GM18873 (cell line): ENCODE data around the gene CD164.
"Not testable (repeated sequence)": the region's sequence is repeated elsewhere in the genome, so short reads cannot be mapped to it uniquely, and the experiment has no call there.

Experiments used
- ATAC-seq: cut with Tn5 transposase; IDR thresholded peaks from one replicate; pipeline ENCODE4 v1.9.1; 2021; ENCODE audit warnings: mild to moderate bottlenecking, moderate library complexity, moderate number of reproducible peaks; ENCODE audit not compliant: unreplicated experiment, low FRiP score

CD164 gene

DNA sequence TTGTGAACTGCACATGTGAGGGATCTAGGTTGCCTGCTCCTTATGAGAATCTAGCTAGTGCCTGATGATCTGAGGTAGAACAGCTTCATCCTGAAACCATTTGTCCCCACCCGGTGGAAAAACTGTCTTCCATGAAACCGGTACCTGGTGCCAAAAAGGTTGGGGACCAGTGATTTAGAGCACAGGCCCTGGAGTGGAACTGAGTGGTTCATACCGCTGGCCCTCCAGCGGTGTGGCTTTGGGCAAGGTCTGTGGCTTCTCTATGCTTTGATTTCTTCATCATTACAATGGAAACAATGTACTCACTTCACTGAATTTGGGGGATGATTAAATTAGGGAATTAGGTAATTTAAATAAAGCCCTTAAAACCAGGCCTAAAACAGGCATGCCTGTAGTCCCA lies 36.3 kb downstream of the CD164 start:
- no peak for ATAC-seq

DNA sequence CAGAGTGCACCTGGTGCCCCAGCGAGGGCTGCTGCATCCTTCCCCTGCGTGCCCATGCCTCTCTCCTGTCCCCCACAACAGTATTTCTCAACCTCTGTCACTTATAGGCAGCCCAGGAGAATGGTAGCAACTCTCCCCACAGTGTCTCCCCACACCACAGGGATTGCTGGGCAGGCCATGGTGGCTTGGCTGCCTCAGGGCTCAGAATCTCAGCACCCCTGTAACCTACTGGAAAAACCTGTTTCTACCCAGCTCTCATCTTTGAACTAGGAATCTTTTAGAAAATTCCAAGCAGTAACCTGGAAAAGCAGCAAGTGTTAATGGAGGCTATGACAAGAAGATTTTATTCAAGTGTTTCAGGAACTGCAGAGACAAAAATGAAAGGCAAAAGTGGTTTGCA lies 38.0 kb downstream of the CD164 start:
- ATAC-seq, result no peak

DNA sequence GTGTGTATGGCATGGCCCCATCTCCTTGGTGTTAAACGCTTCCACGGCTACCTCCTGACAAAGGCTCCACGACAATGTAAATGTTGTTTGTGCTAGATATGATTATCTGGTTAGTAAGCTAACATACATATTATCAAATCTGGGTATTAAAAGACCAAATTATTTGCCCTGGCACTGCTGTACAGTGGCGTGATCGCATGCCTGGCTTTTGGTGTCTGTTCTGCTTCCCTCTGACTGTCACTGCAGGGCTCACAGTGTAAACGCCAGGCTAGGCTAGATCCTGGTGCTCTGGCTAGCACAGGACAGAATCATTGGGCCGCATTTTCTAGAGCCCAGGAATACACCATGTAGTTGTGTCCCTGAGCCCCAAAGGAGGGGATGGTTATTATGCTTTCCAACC lies 38.7 kb downstream of the CD164 start:
- no peak for ATAC-seq

DNA sequence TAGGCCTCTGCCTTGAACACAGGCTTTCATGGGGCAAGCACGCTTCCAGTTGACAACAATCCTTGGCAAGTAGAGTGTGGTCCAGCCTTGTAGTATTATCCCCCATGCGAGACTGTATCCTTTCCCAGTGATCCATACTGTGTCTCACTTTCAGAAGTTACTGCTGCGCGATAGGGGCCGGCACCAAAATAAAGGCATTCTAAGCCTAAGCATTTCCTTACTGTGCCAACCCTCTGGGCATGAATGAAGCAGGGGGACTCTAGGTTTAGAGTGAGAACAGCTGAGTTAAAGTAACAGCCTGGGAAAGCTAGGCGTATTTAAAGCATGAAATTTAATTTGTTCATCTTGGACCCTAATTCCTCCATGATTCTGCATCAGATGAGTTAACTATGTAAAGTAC lies 39.4 kb downstream of the CD164 start:
- ATAC-seq, result no peak

DNA sequence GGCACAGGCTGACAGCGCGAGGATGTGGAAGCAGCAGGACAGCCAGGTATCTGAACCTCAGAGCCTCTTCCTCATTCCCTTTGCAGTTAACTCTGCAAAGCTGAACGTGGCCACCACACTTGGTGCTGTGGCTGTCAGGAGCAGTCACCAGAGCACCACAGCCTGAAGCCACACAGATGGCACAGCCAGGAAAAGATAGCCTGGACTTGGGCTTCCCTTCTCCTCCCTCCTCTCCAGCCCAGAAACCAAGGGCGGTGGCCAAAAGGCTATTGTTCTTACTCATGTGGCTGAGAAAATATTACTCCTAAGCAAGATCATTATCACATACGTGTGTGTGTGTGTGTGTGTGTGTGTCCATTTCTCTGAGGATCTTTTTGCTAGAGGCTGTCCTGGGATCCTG lies 39.8 kb downstream of the CD164 start:
- no peak for ATAC-seq

DNA sequence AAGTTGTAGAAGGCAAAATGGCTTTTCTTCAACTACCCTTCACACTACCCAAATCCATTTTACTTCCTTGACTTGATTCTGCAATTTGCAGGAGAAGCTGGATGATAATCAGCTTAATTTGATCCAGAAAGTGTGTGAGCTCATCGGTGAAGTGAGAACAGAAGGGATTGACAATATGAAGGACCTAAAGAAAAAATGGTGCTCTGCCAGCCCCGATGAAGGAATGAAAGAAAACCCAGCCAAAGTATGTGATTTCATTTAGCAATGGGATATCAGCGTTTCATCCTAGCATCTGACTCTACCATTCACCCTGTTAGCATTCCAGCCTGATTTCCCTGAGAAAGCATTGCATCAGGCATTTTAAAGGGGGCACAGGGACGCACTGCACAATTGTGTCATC lies 41.5 kb downstream of the CD164 start:
- no peak for ATAC-seq

DNA sequence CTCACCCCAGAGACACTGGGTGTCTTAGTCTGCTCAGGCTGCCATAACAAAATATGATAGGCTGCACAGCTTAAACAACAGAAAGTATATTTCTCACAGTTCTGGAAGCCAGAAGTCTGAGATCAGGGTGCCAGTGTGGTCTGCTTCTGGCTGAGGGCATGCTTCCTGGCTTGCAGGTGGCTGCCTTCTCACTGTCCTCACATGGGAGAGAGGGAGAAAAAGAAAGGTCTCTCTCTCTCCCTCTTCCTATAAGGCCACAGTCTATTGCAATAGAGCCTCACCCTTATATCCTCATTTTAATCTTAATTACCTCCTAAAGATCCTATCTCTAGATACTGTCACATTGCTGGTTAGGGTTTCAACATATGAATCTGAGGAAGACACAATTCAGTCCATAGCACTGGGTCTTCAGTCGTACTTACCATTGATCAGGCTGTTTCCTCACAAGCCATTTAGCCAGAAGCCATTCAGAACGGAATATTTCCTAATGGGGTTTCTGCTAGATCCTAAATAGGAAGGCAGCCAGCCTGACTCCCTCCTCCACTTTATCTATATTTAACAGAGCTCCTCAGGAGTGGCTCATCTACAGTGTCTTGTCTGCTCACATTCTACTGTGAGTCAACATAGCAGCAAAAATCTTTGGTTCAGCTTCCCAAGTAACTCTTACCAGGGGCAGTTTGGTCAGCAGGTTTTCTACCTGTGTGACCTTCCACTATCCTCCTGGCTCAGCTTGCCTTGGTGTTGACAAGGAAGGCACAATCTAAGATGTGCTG lies 42.2 kb downstream of the CD164 start:
- ATAC-seq, result no peak

DNA sequence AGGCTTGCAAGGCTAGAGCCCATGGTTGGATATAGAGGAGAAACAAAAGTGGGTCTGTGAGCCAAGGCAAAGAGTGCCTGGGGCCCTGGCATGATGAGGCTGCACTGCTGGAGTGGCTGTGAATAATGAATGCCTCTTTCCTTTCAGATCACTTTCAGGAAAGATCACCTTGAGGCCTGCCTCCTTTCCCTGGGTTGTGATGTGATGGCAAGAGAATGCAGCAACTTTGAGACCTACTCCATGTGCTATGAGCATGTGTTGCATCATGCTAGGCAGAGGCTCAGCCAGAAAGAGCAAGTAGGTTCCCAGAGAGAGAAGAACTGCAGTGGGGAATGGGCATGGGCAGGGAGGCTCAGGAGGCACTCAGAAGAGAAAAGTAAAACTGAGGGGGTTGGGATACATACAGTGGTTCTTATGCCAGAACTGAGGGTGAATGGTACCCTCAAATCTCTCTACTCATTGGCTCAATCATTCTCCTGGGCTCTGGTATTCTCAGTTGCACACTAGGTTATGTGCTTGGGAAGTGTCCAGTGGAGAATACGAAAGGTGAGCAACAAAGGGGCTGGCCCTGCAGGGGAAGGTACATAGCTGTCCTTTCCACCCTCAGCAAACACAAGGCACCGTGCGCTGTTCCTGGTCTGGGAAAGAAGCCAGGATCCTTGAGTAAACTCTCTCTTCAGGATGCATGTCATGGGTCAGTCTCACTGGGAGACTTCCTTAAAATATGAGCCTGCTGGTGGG lies 45.9 kb downstream of the CD164 start:
- no peak for ATAC-seq

DNA sequence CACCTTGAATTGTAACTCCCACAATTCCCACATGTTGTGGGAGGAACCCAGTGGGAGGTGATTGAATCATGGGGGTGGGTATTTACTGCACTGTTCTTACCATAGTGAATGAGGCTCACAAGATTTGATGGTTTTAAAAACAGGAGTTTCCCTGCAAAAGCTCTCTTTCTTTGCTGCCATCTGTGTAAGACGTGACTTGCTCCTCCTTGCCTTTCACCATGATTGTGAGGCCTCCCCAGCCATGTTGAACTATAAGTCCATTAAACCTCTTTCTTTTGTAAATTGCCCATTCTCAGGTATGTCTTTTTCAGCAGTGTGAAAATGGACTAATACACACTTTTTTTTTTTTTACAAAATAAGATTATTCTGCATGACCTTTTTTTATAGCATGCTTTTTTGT lies 48.4 kb downstream of the CD164 start:
- not testable (repeated sequence) for ATAC-seq

DNA sequence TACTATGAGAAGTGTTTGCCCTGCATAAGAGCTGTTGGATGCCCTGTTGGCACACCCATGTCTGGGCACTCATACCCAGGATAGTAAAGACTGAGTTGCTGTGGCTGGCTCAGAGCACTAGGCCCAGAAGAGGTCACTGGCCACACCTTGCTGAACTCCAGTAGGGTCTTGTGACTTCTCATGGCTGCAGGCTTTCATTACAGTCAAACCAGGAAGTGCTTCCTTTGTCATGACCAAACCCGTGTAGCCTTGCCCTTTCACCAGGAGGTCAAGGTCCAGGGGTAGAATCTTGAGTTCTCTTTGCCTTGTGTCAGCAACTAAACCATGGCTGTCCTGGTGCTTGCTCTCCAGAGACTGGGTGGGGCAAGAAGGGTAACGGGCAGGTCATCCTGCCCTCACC lies 49.5 kb downstream of the CD164 start:
- no peak for ATAC-seq

DNA sequence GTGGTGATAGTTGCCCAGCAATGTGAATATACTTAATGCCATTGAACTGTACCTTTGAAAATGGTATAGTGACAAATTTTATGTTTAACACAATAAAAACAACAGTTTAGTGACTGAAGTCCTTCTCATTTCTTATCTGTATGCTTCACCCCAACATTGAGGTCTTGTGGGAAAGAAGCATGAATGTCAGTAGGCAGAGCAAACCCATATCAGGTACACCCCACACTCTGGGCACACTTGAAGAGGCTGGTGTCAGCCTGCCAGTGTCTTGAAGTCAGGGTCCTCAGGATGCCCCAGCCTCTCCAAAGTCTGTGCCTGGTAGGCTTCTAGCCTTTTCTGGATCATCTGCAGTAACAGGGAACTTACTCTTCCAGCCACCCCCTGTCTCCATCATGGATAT lies 51.2 kb downstream of the CD164 start:
- ATAC-seq, result no peak

DNA sequence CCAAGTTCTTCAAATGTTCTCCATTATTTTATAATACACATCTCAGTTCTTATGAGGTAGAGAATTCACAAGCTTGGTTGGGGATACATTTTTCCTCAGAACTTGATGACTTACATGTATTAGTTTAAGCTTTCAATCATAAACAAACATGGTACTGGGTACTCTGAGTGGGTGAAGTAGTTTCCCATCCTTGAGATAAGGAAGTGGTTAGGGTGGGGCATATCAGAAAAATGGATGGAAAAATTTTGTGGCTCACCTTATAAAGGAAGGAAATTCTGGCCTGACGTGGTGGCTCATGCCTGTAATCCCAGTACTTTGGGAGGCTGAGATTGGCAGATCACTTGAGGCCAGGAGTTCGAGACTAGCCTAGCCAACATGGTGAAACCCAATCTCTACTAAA lies 52.0 kb downstream of the CD164 start:
- no peak for ATAC-seq

DNA sequence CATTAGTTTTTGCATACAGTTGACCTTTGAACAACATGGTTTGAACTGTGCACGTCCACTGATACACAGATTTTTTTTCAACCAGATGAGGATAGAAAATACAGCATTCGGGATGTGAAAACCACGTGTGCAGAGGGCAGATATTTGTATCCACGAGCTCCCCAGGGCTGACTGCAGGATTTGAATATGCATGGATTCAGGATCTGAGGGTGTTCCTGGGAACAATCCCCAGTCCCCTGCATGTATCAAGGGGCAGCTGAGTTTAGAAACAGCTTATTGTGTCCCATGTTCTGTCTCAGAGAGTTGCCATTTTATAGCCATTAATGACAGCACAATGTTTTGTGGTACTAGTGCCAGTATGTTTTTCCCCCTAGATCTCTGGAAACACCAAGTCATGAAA lies 53.6 kb downstream of the CD164 start:
- no peak for ATAC-seq

DNA sequence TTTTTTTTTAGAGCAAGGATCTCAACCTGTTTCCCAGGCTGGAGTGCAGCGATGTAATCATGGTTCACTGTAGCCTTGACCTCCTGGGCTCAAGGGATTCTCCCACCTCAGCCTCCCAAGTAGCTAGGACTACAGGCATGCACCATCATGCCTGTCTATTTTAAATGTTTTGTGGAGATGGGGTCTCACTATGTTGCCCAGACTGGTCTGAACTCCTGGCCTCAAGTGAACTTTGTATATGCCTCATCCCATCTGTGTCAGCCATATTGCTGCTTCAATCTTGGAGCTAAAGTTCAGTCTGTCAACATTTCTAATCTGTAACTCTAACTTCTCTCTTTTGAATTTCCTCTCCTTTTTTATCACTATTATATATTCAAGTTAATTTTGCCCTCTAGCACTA lies 54.3 kb downstream of the CD164 start:
- no peak for ATAC-seq

DNA sequence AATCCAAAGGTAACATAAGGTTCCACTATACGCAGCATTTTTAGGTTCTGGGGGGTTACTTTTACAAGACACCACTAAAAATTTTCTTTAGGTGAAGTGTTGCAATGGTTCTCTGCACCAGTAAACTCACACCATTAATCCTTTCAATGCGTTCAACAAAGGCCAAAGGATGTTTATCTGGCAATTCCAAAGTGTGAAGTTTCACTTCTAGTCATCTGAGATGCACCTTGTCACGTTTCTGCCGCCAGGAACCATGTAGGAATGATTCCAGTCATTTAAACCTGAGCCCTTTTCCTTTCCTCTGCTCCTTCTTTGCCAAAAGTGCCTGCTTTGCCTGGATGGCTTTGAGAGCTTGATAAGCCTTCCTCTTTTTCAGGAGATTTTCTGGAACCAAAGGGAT lies 54.8 kb downstream of the CD164 start:
- ATAC-seq, result no peak

DNA sequence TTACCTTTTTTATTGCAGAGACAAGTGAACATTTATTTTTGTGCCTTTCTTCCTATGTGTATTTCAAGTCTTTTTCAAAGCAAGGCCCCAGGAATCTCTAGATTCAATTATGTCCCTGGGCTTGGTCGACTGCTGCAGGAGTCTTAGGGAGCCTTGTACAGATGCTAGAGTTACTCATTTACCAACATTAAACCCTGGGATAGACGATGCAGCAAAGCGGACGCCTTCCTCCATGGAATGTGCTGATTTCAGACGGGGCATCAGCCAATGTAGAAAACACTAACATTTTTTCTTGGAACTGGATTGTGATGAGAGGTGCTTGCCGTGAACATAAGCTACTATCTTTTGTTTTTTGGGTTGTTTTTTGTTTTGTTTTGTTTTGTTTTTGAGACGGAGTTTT lies 55.9 kb downstream of the CD164 start:
- no peak for ATAC-seq

DNA sequence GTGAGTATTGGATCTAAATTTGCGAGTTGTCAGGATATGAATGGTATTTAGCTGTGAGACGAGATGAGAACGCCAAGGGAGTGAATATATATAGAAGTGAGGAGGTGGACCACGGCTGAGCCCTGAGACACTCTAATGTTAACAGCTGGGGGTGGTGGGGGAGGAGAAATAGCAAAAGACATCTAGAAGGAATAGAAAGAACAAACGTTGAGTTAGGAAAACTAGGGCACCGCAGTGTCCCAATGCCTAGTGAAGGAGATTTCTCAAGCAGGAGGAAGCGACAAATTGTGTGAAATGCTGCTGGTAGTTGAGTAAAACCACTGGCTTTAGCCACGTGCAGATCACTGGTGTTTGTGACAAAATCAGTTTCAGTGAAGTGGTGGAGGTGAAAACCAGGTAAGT lies 56.9 kb downstream of the CD164 start:
- no peak for ATAC-seq

DNA sequence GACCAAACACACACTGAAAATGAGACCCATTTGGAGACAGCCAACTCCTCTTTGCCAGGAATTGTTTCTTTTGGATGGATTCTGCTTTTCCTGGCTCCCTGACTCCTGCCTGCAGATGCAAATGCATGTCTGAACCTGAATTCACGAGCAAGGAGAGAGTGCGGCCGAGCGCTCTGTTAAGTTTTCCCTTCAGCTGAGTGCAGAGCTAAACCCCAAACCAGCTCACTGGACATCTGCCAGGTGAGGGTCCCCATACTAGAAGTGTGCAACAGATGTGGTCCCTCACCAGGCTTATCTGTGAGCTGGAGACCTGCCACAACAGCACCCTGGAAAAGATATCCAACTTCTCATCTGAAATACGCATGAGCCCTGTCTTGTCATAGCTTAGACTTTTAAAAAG lies 59.0 kb downstream of the CD164 start:
- ATAC-seq, result no peak

DNA sequence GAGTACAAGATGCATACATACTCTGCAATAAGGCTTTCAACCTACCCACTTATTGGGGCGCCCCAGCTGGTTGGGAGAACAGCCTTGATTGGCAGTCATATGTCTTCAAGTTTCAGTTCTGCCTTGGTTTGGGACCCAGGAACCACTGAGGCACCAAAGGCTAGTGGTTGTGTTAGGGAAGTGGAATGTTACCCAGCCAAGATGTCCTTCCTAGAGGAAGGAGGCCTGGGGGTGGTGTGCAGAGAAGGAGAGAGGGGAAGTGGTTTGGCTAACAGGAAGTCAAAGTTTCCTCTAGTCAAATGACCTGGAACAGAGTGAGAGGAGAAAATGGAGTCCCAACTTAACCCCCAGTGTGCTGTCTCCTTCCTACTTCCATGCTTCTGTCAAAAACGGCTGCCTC lies 59.4 kb downstream of the CD164 start:
- no peak for ATAC-seq

DNA sequence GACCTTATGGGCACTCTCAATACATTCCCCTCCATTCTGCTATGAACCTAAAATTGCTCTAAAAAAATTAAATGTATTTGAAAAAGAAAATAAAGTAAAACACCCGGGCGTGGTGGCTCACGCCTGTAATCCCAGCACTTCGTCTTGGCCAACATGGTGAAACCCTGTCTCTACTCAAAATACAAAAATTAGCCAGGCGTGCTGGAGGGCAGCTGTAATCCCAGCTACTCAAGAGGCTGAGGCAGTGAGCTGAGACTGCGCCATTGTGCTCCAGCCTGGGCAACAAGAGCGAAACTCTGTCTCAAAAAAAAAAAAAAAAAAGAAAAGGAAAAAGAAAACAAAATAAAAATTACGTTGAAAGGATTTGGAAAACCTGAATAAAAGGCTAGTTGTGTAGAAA lies 60.5 kb downstream of the CD164 start:
- no peak for ATAC-seq

DNA sequence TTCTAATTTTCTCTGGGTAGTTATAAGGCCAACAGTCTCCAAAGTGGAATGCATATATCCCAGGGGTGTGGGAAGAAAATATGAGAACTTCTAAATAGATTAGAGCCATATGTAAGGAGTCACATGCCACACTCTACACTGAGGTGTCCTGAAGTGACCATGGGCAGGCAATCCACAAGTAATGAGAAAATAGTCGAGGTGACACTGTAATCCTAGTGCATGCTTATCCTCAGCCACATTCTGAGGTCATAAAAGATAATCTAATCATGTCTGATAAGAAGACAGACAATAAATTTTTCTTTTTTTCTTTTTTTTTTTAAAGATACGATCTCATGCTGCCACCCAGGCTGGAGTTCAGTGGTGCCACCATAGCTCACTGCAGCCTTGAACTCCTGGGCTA lies 62.2 kb downstream of the CD164 start:
- ATAC-seq, result no peak

DNA sequence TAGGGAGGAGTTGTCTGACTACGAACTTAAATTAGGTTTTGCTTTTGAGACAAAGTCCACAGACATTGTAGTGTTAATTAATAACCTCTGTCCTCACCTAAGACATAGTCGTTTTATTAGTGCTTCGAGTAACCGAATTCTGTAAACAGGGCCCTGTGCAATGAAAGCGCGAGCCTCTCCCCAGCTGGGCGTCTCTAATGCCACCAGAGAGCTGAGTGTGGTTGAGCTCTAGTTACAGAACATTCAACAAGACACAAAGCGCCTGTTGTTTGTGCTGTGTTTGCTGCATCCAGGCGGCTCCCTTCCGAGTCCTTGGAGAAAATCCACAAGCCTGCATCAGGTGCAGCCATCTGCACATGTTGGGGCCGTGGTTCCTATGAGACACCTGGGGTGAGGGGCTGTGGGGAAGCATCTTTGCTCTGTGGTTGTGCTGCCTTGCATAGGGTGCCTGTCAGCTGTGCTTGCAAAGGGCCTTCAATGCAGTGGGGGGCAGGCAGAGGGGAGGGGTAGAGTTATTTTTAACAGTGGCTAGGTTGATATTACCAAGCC lies 63.9 kb downstream of the CD164 start:
- ATAC-seq, result no peak
